ENCODE data around the gene ZNF462. TPM values are rescaled to one million over a fixed set of nuclear protein-coding genes. Genes with fewer than 3 reads are reported as not detected.
A peak's percentile ranks its signal among the peaks of the same experiment; 100 is the strongest.

ZNF462 gene
- total and polyA plus RNA-seq, 5 experiments from 2014 or later = not detected

GRCh38 chr9:106928350-106928749 is 65.4 kb downstream of the ZNF462 start:
- Mint-ChIP-seq H3K27me3 (peaks cover 0 to 5% (median 0%) of the 10 kb centered on the region in 5 donors), H3K4me1 (peaks cover 0 to 4% (median 0%) of the 10 kb centered on the region in 4 donors), H3K36me3 (peaks cover 0 to 4% (median 0%) of the 10 kb centered on the region in 3 donors), H3K9me3 (peaks cover 0 to 19% (median 5%) of the 10 kb centered on the region in 9 donors), H3K27ac (no peak overlapping the region), H3K4me3 (no peak overlapping the region)
- ATAC-seq (no peak), DNase-seq (no peak)
- POLR2A ChIA-PET = no interaction called here

GRCh38 chr9:106929471-106930177 is 66.7 kb downstream of the ZNF462 start:
- H3K27me3 Mint-ChIP-seq = peaks cover 0 to 3% (median 0%) of the 10 kb centered on the region in 5 donors
- peaks cover 0 to 4% (median 2%) of the 10 kb centered on the region in 3 donors for H3K36me3 Mint-ChIP-seq
- H3K4me3 Mint-ChIP-seq = no peak overlapping the region
- peaks cover 0 to 4% (median 0%) of the 10 kb centered on the region in 4 donors for H3K4me1 Mint-ChIP-seq
- no peak for ATAC-seq
- DNase-seq = no peak
- H3K27ac Mint-ChIP-seq = no peak overlapping the region
- POLR2A ChIA-PET = no interaction called here
- H3K9me3 Mint-ChIP-seq = peaks cover 0 to 16% (median 4%) of the 10 kb centered on the region in 9 donors

- Mint-ChIP-seq H3K27ac (peak overlapping the region in 1 of 10 donors; percentile 57), H3K4me3 (no peak overlapping the region), H3K27me3 (peaks cover 0 to 2% (median 0%) of the 10 kb centered on the region in 5 donors), H3K36me3 (peaks cover 0 to 4% (median 2%) of the 10 kb centered on the region in 3 donors), H3K4me1 (peaks cover 0 to 4% (median 0%) of the 10 kb centered on the region in 4 donors), H3K9me3 (peaks cover 0 to 10% (median 5%) of the 10 kb centered on the region in 9 donors)
- ATAC-seq = no peak
- POLR2A ChIA-PET = no interaction called here
- no peak for DNase-seq
Measured at GRCh38 chr9:106930477-106930876, 67.5 kb downstream of the ZNF462 start.

DNA sequence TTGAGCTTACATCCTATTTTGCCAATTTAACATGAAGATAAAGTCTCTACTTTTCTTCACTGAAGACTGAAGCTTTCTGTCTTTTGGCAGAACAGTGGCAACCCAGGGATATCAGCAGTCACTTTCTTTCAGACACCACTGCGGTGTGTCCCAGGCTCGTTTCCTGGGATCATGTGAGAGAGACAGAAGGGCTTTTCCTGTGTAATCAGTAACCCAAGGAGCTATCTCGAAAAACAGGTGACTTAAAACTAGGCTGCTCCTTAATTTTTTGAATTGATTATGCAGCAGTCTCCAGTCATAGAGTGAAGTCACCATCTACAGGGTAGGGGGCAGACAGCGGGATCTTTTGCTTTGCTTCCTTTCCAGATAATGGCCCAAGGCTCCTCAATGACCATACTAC is 68.5 kb downstream of the ZNF462 start:
- no peak for ATAC-seq
- DNase-seq = no peak
- Mint-ChIP-seq H3K27me3 (peaks cover 0 to 2% (median 0%) of the 10 kb centered on the region in 5 donors), H3K4me1 (peaks cover 0 to 4% (median 0%) of the 10 kb centered on the region in 4 donors), H3K27ac (no peak overlapping the region), H3K9me3 (peaks cover 0 to 10% (median 2%) of the 10 kb centered on the region in 9 donors), H3K36me3 (peaks cover 0 to 2% (median 2%) of the 10 kb centered on the region in 3 donors), H3K4me3 (no peak overlapping the region)
- POLR2A ChIA-PET = no interaction called here

- POLR2A ChIA-PET = no interaction called here
- no peak for DNase-seq
- H3K4me3 Mint-ChIP-seq = no peak overlapping the region
- peaks cover 0 to 2% (median 0%) of the 10 kb centered on the region in 3 donors for H3K36me3 Mint-ChIP-seq
- peaks cover 0 to 4% (median 0%) of the 10 kb centered on the region in 4 donors for H3K4me1 Mint-ChIP-seq
- no peak overlapping the region for H3K27ac Mint-ChIP-seq
- no peak for ATAC-seq
- H3K27me3 Mint-ChIP-seq = peaks cover 0 to 2% (median 0%) of the 10 kb centered on the region in 5 donors
- H3K9me3 Mint-ChIP-seq = peaks cover 0 to 10% (median 2%) of the 10 kb centered on the region in 9 donors
Measured at GRCh38 chr9:106932178-106932577, 69.2 kb downstream of the ZNF462 start.

GRCh38 chr9:106932675-106933074 is 69.7 kb downstream of the ZNF462 start:
- Mint-ChIP-seq H3K27ac (no peak overlapping the region), H3K4me3 (no peak overlapping the region), H3K27me3 (peaks cover 0 to 2% (median 0%) of the 10 kb centered on the region in 5 donors), H3K9me3 (peaks cover 0 to 10% (median 2%) of the 10 kb centered on the region in 9 donors), H3K36me3 (peaks cover 0 to 2% (median 0%) of the 10 kb centered on the region in 3 donors), H3K4me1 (peaks cover 0 to 4% (median 0%) of the 10 kb centered on the region in 4 donors)
- ATAC-seq (no peak), DNase-seq (no peak)
- POLR2A ChIA-PET = no interaction called here

DNA sequence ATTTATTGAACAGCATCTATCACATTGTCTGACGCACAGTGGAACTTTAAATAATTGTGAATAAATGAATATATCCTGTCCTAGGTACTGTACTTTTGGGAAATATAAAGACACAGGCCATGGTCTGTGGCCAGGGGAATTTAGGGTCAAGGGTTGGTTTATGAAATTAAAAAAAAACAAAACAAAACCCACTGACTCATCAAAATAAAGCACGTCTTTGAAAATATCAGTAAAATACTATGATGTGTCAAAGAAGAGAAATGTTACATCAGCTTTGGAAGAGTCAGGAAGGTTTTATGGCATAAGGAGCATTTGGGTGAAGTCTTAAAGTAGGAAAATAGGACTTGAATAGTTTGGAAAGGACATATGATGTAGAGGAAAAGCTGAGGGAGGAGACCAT is 70.5 kb downstream of the ZNF462 start:
- no peak for ATAC-seq

GRCh38 chr9:106934442-106935238 is 71.7 kb downstream of the ZNF462 start:
- Mint-ChIP-seq H3K4me1 (peaks cover 0 to 4% (median 0%) of the 10 kb centered on the region in 4 donors), H3K36me3 (peaks cover 0 to 2% (median 0%) of the 10 kb centered on the region in 3 donors), H3K27me3 (peaks cover 0 to 8% (median 0%) of the 10 kb centered on the region in 5 donors), H3K4me3 (no peak overlapping the region), H3K27ac (no peak overlapping the region), H3K9me3 (peaks cover 0 to 10% (median 2%) of the 10 kb centered on the region in 9 donors)
- DNase-seq (no peak), ATAC-seq (no peak)
- POLR2A ChIA-PET = no interaction called here

More for the DNA sequence above, 70.5 kb downstream of the ZNF462 start:
- POLR2A ChIA-PET = no interaction called here
- no peak for DNase-seq
- H3K27ac Mint-ChIP-seq = no peak overlapping the region
- H3K4me3 Mint-ChIP-seq = no peak overlapping the region
- peaks cover 0 to 2% (median 0%) of the 10 kb centered on the region in 5 donors for H3K27me3 Mint-ChIP-seq
- peaks cover 0 to 4% (median 0%) of the 10 kb centered on the region in 4 donors for H3K4me1 Mint-ChIP-seq
- H3K9me3 Mint-ChIP-seq = peaks cover 0 to 10% (median 2%) of the 10 kb centered on the region in 9 donors
- peaks cover 0 to 2% (median 0%) of the 10 kb centered on the region in 3 donors for H3K36me3 Mint-ChIP-seq

- no peak overlapping the region for H3K27ac Mint-ChIP-seq
- peaks cover 0 to 2% (median 0%) of the 10 kb centered on the region in 3 donors for H3K36me3 Mint-ChIP-seq
- peaks cover 0 to 4% (median 0%) of the 10 kb centered on the region in 4 donors for H3K4me1 Mint-ChIP-seq
- ATAC-seq = no peak
- no peak overlapping the region for H3K4me3 Mint-ChIP-seq
- peaks cover 0 to 10% (median 0%) of the 10 kb centered on the region in 9 donors for H3K9me3 Mint-ChIP-seq
- no peak for DNase-seq
- peaks cover 0 to 8% (median 0%) of the 10 kb centered on the region in 5 donors for H3K27me3 Mint-ChIP-seq
- POLR2A ChIA-PET = no interaction called here
Measured at GRCh38 chr9:106936680-106937079, 73.7 kb downstream of the ZNF462 start.

GRCh38 chr9:106941916-106942315 is 79.0 kb downstream of the ZNF462 start:
- Mint-ChIP-seq H3K4me3 (no peak overlapping the region), H3K4me1 (no peaks in the 10 kb centered on the region), H3K9me3 (no peaks in the 10 kb centered on the region), H3K36me3 (no peaks in the 10 kb centered on the region), H3K27ac (no peak overlapping the region), H3K27me3 (peaks cover 0 to 8% (median 0%) of the 10 kb centered on the region in 5 donors)
- ATAC-seq = no peak
- POLR2A ChIA-PET = no interaction called here
- no peak for DNase-seq

- no peak for DNase-seq
- Mint-ChIP-seq H3K27ac (no peak overlapping the region), H3K9me3 (no peaks in the 10 kb centered on the region), H3K4me3 (no peak overlapping the region), H3K27me3 (peaks cover 0 to 4% (median 0%) of the 10 kb centered on the region in 5 donors), H3K36me3 (no peaks in the 10 kb centered on the region), H3K4me1 (no peaks in the 10 kb centered on the region)
- ATAC-seq = no peak
- POLR2A ChIA-PET = no interaction called here
Measured at GRCh38 chr9:106945727-106946660, 83.0 kb downstream of the ZNF462 start.

Data from naive thymus-derived CD8-positive, alpha-beta T cell (primary cell).